ENCODE data around the gene PCDHB3. TPM values are rescaled to one million over a fixed set of nuclear protein-coding genes. Genes with fewer than 3 reads are reported as not detected.
"Not testable (repeated sequence)": the region's sequence is repeated elsewhere in the genome, so short reads cannot be mapped to it uniquely, and the experiment has no call there.

The PCDHB3 gene
- total RNA-seq, 3 donors from 2014 or later: 0.58 to 1.9 (median 0.90) TPM

GRCh38 chr5:141084487-141084989, 15.7 kb upstream of the PCDHB3 start:
- ATAC-seq (no peak), DNase-seq (peak in 1 of 3 donors; percentile 3)
- H3K9me3 ChIP-seq: peaks cover 7% of the 10 kb centered on the region
- H3K4me1 ChIP-seq (ENCODE audit: low read depth): no peaks in the 10 kb centered on the region
- intact Hi-C loops (cut with DNase I, micrococcal nuclease): no loop called here
- no peaks in the 10 kb centered on the region for H3K36me3 ChIP-seq (ENCODE audit: low read depth)
- no peak overlapping the region for H3K4me3 ChIP-seq
- TF ChIP-seq CTCF (IDR thresholded peaks at IDR 0.05): no peak

GRCh38 chr5:141094481-141095262, 5.6 kb upstream of the PCDHB3 start, which contains the start of gene PCDHB2:
Gene PCDHB2, plus strand, starts transcription at chr5:141094615. Its CDS starts 176 bp downstream, at chr5:141094791.
- no peak for TF ChIP-seq CTCF (IDR thresholded peaks at IDR 0.05)
- Histone ChIP-seq H3K9me3 (peaks cover 38% of the 10 kb centered on the region), H3K36me3 (ENCODE audit: low read depth) (no peaks in the 10 kb centered on the region), H3K4me3 (no peak within 1 kb of the TSS), H3K4me1 (ENCODE audit: low read depth) (no peaks in the 10 kb centered on the region)
- intact Hi-C loops (cut with DNase I, micrococcal nuclease): no loop called here
- peak in 1 of 3 donors; percentile 3 for DNase-seq
- peak; percentile 45 for ATAC-seq

- Histone ChIP-seq H3K9me3 (peaks cover 37% of the 10 kb centered on the region), H3K4me1 (ENCODE audit: low read depth) (no peaks in the 10 kb centered on the region), H3K4me3 (no peak overlapping the region), H3K36me3 (ENCODE audit: low read depth) (no peaks in the 10 kb centered on the region)
- no peak for DNase-seq
- TF ChIP-seq CTCF (IDR thresholded peaks at IDR 0.05): no peak
- intact Hi-C loops (cut with DNase I, micrococcal nuclease): no loop called here
- ATAC-seq: no peak
Observed at GRCh38 chr5:141095263-141095641, 5.0 kb upstream of the PCDHB3 start.

- intact Hi-C loops (cut with DNase I, micrococcal nuclease); ATAC-seq; DNase-seq; H3K4me1 ChIP-seq (ENCODE audit: low read depth); H3K4me3 ChIP-seq; H3K36me3 ChIP-seq (ENCODE audit: low read depth): not testable (repeated sequence)
- H3K9me3 ChIP-seq: peaks cover 45% of the 10 kb centered on the region
Observed at GRCh38 chr5:141096181-141096580, 4.1 kb upstream of the PCDHB3 start.

- H3K4me3 ChIP-seq; DNase-seq; ATAC-seq; H3K36me3 ChIP-seq (ENCODE audit: low read depth); intact Hi-C loops (cut with DNase I, micrococcal nuclease); H3K4me1 ChIP-seq (ENCODE audit: low read depth): not testable (repeated sequence)
- peaks cover 49% of the 10 kb centered on the region for H3K9me3 ChIP-seq
Observed at GRCh38 chr5:141096586-141096985, 3.7 kb upstream of the PCDHB3 start.

GRCh38 chr5:141101059-141101458, 786 bp downstream of the PCDHB3 start:
- DNase-seq (no peak), ATAC-seq (no peak)
- H3K9me3 ChIP-seq: peaks cover 33% of the 10 kb centered on the region
- H3K36me3 ChIP-seq (ENCODE audit: low read depth): no peaks in the 10 kb centered on the region
- intact Hi-C loops (cut with DNase I, micrococcal nuclease): no loop called here
- no peak overlapping the region for H3K4me3 ChIP-seq
- H3K4me1 ChIP-seq (ENCODE audit: low read depth): no peaks in the 10 kb centered on the region
- TF ChIP-seq CTCF (IDR thresholded peaks at IDR 0.05): no peak

GRCh38 chr5:141102070-141102469, 1.8 kb downstream of the PCDHB3 start:
- intact Hi-C loops (cut with DNase I, micrococcal nuclease); H3K4me1 ChIP-seq (ENCODE audit: low read depth); ATAC-seq; H3K36me3 ChIP-seq (ENCODE audit: low read depth); DNase-seq; H3K4me3 ChIP-seq: not testable (repeated sequence)
- H3K9me3 ChIP-seq: peaks cover 32% of the 10 kb centered on the region

- peaks cover 34% of the 10 kb centered on the region for H3K9me3 ChIP-seq
- DNase-seq; H3K4me1 ChIP-seq (ENCODE audit: low read depth); H3K36me3 ChIP-seq (ENCODE audit: low read depth); H3K4me3 ChIP-seq; intact Hi-C loops (cut with DNase I, micrococcal nuclease); ATAC-seq: not testable (repeated sequence)
Observed at GRCh38 chr5:141102471-141102870, 2.2 kb downstream of the PCDHB3 start.

Measured in mucosa of descending colon (tissue), 3 donors.